Right renal cortex interstitium (tissue), 3 donors: Measurements from ENCODE around the gene CYSLTR1. TPM values are rescaled to one million over a fixed set of nuclear protein-coding genes. Genes with fewer than 3 reads are reported as not detected.
"Not testable (repeated sequence)": the region's sequence is repeated elsewhere in the genome, so short reads cannot be mapped to it uniquely, and the experiment has no call there.

Experiments
- DNase-seq, 3 donors: peaks; one replicate each; pipeline ENCODE4 v3.0.0-alpha.2; 2013; ENCODE audit warnings: low read depth in 3 of 3, low spot score in 2 of 3
- polyA plus RNA-seq, 3 donors: library from polyadenylated mRNA; unstranded; fragments of 120-200 nt; gene quantifications; one replicate each; pipeline ENCODE4 v1.2.1, GENCODE V29; 2013; ENCODE audit not compliant: insufficient read length in 3 of 3

The CYSLTR1 gene
- polyA plus RNA-seq, 3 donors: 2.4 to 2.9 (median 2.5) TPM

- DNase-seq: not testable (repeated sequence)
Observed at GRCh38 chrX:78226047-78226446, 101.4 kb downstream of the CYSLTR1 start.

Other genes starting within 250 kb of the CYSLTR1 start
- 100 to 1,000 TPM; 415 to 447 (median 421) TPM for gene PGK1, start 223.4 kb downstream of the CYSLTR1 start, polyA plus RNA-seq
- 10 to 100 TPM; 51.1 to 58.6 (median 55.1) TPM for gene TAF9B, start 188.0 kb downstream of the CYSLTR1 start, polyA plus RNA-seq